T-helper 2 cell treated with Interferon-gamma antibody and Interleukin-4, amounts not matched to agents 5 μg/mL and 100 μg/mL, for 36 hours (primary cell): ENCODE measurements around the gene EPC2.
"Not testable (repeated sequence)": the region's sequence is repeated elsewhere in the genome, so short reads cannot be mapped to it uniquely, and the experiment has no call there.

Source experiments
- DNase-seq: peaks from one replicate; pipeline ENCODE4 v3.0.0; 2021; ENCODE audit warnings: low spot score
- H3K27ac Mint-ChIP-seq: one replicate; pipeline ENCODE4 v1.8.0; 2021; ENCODE audit warnings: mild to moderate bottlenecking, mixed read lengths
- H3K27me3 Mint-ChIP-seq: one replicate; pipeline ENCODE4 v1.8.0; 2021; ENCODE audit warnings: low read depth, mixed read lengths
- H3K36me3 Mint-ChIP-seq: one replicate; pipeline ENCODE4 v1.8.0; 2021; ENCODE audit warnings: low read depth, mixed read lengths
- H3K4me1 Mint-ChIP-seq: one replicate; pipeline ENCODE4 v1.8.0; 2021; ENCODE audit warnings: low read depth, mixed read lengths
- H3K4me3 Mint-ChIP-seq: one replicate; pipeline ENCODE4 v1.8.0; 2022; ENCODE audit warnings: mild to moderate bottlenecking, moderate library complexity, mixed read lengths
- H3K9me3 Mint-ChIP-seq: one replicate; pipeline ENCODE4 v1.8.0; 2021; ENCODE audit warnings: mixed read lengths

EPC2 gene

DNA sequence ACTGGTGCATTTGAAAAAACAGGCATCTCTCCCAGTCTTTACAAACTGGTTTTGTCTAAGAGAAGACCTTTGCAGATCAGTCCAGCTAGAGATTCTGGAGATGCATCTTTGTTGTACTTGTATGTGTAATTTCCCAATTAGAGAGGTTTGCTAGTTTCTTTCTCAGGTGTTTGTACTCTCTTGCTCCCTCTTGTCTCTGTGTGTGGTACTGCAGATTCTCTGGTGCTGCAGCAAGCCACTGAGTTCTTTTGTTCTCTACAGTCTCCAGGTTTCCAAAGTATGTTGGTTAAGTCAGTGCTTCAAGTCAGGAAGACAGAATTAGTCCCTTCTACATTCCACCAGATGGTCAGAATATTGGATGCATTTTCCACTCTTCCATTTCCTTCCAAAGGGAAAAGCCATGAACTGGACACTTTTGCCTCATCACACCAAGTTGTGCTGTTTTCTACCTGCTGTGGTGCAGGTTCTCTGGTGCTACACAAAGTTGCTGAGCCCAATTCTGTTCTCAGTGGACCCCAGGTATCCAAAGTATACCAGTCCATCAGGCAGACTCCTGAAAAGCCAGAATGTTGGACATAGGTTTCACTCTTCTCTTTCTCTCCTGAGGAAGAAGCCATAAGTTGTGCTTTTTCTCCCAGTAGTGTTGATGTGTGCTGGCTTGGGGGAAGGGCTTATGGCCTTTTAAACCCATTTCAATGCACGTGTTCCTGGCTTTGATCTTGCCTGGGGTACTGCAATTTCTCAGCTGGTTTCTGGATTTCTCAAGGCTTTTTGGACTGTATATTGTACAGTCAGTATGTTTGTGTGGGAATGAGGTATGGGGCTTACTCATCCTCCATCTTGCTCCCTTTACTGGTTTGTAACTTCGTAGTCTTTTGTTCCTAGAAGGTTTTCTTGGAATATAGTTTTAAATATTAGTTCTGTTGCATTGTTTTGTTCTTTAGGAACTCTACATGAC lies 29.8 kb downstream of the EPC2 start:
- Mint-ChIP-seq H3K27ac (no peak overlapping the region), H3K4me3 (no peak overlapping the region), H3K9me3 (peaks cover 4% of the 10 kb centered on the region), H3K36me3 (peaks cover 11% of the 10 kb centered on the region), H3K4me1 (peaks cover 15% of the 10 kb centered on the region), H3K27me3 (no peaks in the 10 kb centered on the region)
- no peak for DNase-seq

GRCh38 chr2:148675708-148676107 lies 31.2 kb downstream of the EPC2 start:
- H3K4me3 Mint-ChIP-seq: no peak overlapping the region
- H3K36me3 Mint-ChIP-seq: peaks cover 13% of the 10 kb centered on the region
- H3K27me3 Mint-ChIP-seq: no peaks in the 10 kb centered on the region
- DNase-seq: no peak
- H3K4me1 Mint-ChIP-seq: peaks cover 18% of the 10 kb centered on the region
- H3K9me3 Mint-ChIP-seq: peaks cover 8% of the 10 kb centered on the region
- no peak overlapping the region for H3K27ac Mint-ChIP-seq

DNA sequence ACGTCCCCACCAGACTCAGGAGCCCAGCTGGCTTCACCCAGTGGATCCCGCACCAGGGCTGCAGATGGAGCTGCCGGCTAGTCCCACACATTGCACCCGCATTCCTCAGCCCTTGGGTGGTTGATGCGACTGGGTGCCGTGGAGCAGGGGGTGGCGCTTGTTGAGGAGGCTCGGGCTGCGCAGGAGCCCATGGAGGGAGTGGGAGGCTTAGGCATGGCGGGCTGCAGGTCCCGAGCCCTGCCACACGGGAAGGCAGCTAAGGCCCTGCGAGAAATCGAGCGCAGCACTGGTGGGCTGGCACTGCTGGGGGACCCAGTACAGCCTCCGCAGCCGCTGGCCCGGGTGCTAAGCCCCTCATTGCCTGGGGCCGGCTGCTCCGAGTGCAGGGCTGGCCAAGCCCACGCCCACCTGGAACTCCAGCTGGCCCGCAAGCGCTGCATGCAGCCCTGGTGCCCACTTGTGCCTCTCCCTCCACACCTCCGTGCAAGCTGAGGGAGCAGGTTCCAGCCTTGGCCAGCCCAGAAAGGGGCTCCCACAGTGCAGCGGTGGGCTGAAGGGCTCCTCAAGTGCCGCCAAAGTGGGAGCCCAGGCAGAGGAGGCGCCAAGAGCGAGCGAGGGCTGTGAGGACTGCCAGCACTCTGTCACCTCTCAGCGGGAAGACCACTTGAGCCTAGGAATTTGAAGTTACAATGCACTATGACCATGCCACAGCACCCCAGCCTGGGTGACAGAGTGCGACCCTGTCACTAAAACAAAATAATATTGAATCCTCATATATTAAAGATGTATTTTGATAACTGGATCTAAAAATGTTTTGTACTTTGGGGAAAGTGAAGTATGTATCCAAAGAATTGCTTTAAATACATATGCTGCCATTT lies 34.0 kb downstream of the EPC2 start:
- H3K4me1 Mint-ChIP-seq: peaks cover 19% of the 10 kb centered on the region
- not testable (repeated sequence) for H3K4me3 Mint-ChIP-seq, DNase-seq, H3K9me3 Mint-ChIP-seq, H3K27ac Mint-ChIP-seq, H3K27me3 Mint-ChIP-seq
- H3K36me3 Mint-ChIP-seq: peaks cover 11% of the 10 kb centered on the region

DNA sequence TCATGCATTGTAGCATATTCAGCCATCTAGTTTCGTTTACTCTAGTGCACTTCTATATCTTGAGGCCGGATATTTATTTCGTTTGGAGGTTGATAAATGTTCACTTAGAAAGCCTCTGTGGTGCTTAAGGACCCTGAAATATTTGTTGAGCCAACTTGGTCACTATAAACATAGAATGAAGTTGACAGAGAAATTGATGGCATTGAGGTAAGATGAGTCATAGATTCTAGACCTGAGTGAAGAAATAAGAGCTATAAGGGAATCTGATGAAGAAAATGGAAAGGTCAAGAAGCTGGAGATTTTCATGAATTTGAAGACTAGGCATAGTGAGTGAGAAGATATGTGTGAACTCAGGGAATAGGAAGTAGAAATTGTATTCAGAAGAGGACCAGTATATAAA lies 35.9 kb downstream of the EPC2 start:
- DNase-seq: no peak
- H3K27me3 Mint-ChIP-seq: no peaks in the 10 kb centered on the region
- peaks cover 4% of the 10 kb centered on the region for H3K9me3 Mint-ChIP-seq
- H3K4me1 Mint-ChIP-seq: peaks cover 13% of the 10 kb centered on the region
- H3K36me3 Mint-ChIP-seq: peaks cover 9% of the 10 kb centered on the region
- H3K27ac Mint-ChIP-seq: no peak overlapping the region
- no peak overlapping the region for H3K4me3 Mint-ChIP-seq

DNA sequence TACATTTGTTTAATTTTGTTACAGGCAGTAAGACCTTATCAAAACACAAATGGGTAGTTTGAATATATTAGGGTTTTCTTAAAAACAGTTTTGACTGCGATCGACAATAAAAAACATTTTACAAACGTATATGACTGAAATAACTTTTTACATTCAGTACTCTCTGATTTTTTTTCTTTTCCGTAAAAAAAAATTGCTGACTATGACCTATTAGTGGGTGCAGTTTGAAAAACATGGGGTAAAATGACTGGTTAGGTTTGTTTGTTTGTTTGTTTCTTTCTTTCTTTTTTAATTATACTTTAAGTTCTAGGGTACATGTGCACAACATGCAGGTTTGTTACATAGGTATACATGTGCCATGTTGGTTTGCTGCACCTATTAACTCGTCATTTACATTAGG lies 36.9 kb downstream of the EPC2 start:
- H3K4me1 Mint-ChIP-seq: peaks cover 15% of the 10 kb centered on the region
- H3K36me3 Mint-ChIP-seq: peaks cover 9% of the 10 kb centered on the region
- DNase-seq: no peak
- H3K9me3 Mint-ChIP-seq: peaks cover 4% of the 10 kb centered on the region
- H3K27me3 Mint-ChIP-seq: no peaks in the 10 kb centered on the region
- no peak overlapping the region for H3K4me3 Mint-ChIP-seq
- no peak overlapping the region for H3K27ac Mint-ChIP-seq

GRCh38 chr2:148681862-148682261 lies 37.3 kb downstream of the EPC2 start:
- H3K4me3 Mint-ChIP-seq, H3K36me3 Mint-ChIP-seq, H3K27me3 Mint-ChIP-seq, DNase-seq, H3K27ac Mint-ChIP-seq, H3K9me3 Mint-ChIP-seq: not testable (repeated sequence)
- peaks cover 15% of the 10 kb centered on the region for H3K4me1 Mint-ChIP-seq

GRCh38 chr2:148684507-148684906 lies 40.0 kb downstream of the EPC2 start:
- Mint-ChIP-seq H3K4me1 (peaks cover 21% of the 10 kb centered on the region), H3K27me3 (no peaks in the 10 kb centered on the region), H3K4me3 (no peak overlapping the region), H3K36me3 (peaks cover 12% of the 10 kb centered on the region), H3K9me3 (peaks cover 10% of the 10 kb centered on the region), H3K27ac (no peak overlapping the region)
- no peak for DNase-seq

- no peaks in the 10 kb centered on the region for H3K27me3 Mint-ChIP-seq
- no peak overlapping the region for H3K4me3 Mint-ChIP-seq
- peaks cover 5% of the 10 kb centered on the region for H3K9me3 Mint-ChIP-seq
- H3K27ac Mint-ChIP-seq: no peak overlapping the region
- DNase-seq: no peak
- H3K4me1 Mint-ChIP-seq: peaks cover 12% of the 10 kb centered on the region
- H3K36me3 Mint-ChIP-seq: peaks cover 23% of the 10 kb centered on the region
These were observed 43.0 kb downstream of the EPC2 start for GRCh38 chr2:148687543-148687942.

GRCh38 chr2:148688011-148688410 lies 43.5 kb downstream of the EPC2 start:
- Mint-ChIP-seq H3K4me1 (peaks cover 12% of the 10 kb centered on the region), H3K36me3 (peaks cover 21% of the 10 kb centered on the region)
- not testable (repeated sequence) for H3K9me3 Mint-ChIP-seq, H3K27ac Mint-ChIP-seq, DNase-seq, H3K4me3 Mint-ChIP-seq, H3K27me3 Mint-ChIP-seq

- H3K27me3 Mint-ChIP-seq: no peaks in the 10 kb centered on the region
- no peaks in the 10 kb centered on the region for H3K4me1 Mint-ChIP-seq
- H3K9me3 Mint-ChIP-seq: peaks cover 40% of the 10 kb centered on the region
- no peak overlapping the region for H3K27ac Mint-ChIP-seq
- H3K36me3 Mint-ChIP-seq: peaks cover 65% of the 10 kb centered on the region
- no peak overlapping the region for H3K4me3 Mint-ChIP-seq
- DNase-seq: no peak
These were observed 52.4 kb downstream of the EPC2 start for GRCh38 chr2:148696985-148697384.

GRCh38 chr2:148699830-148700229 lies 55.3 kb downstream of the EPC2 start:
- no peaks in the 10 kb centered on the region for H3K4me1 Mint-ChIP-seq
- no peak overlapping the region for H3K27ac Mint-ChIP-seq
- no peaks in the 10 kb centered on the region for H3K27me3 Mint-ChIP-seq
- peaks cover 46% of the 10 kb centered on the region for H3K9me3 Mint-ChIP-seq
- no peak overlapping the region for H3K4me3 Mint-ChIP-seq
- no peak for DNase-seq
- peaks cover 74% of the 10 kb centered on the region for H3K36me3 Mint-ChIP-seq

DNA sequence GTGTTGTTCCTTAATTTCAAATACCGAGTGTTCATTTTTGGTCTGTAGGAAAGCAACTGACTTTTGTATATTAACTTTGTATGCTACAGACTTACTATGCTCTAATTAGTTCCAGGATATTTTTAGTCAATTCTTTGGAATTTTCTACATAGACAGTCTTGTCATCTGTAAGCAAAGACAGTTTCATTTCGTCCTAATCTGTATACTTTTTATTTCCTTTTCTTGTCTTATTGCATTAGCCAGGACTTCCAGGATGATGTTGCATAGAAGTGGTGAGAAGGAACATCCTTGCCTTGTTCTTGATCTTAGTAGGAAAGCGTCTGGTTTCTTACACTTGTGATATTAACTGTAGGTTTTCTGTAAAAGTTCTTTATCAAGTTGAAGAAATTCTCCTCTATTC lies 56.5 kb downstream of the EPC2 start:
- Mint-ChIP-seq H3K9me3 (peaks cover 52% of the 10 kb centered on the region), H3K4me1 (no peaks in the 10 kb centered on the region), H3K4me3 (no peak overlapping the region), H3K27ac (no peak overlapping the region), H3K36me3 (peaks cover 73% of the 10 kb centered on the region), H3K27me3 (no peaks in the 10 kb centered on the region)
- DNase-seq: no peak

GRCh38 chr2:148701877-148702276 lies 57.3 kb downstream of the EPC2 start:
- H3K4me1 Mint-ChIP-seq: no peaks in the 10 kb centered on the region
- DNase-seq: no peak
- H3K27ac Mint-ChIP-seq: no peak overlapping the region
- no peak overlapping the region for H3K4me3 Mint-ChIP-seq
- no peaks in the 10 kb centered on the region for H3K27me3 Mint-ChIP-seq
- H3K9me3 Mint-ChIP-seq: peaks cover 57% of the 10 kb centered on the region
- H3K36me3 Mint-ChIP-seq: peaks cover 77% of the 10 kb centered on the region

- no peak overlapping the region for H3K4me3 Mint-ChIP-seq
These were observed 57.9 kb downstream of the EPC2 start for GRCh38 chr2:148702475-148702874.

More at GRCh38 chr2:148702475-148702874, 57.9 kb downstream of the EPC2 start:
- Mint-ChIP-seq H3K27me3 (no peaks in the 10 kb centered on the region), H3K36me3 (peaks cover 74% of the 10 kb centered on the region), H3K27ac (no peak overlapping the region), H3K4me1 (no peaks in the 10 kb centered on the region), H3K9me3 (peaks cover 58% of the 10 kb centered on the region)
- DNase-seq: no peak
